HFF-Myc (cell line): ENCODE results near the gene JAK2.
"Not testable (repeated sequence)": the region's sequence is repeated elsewhere in the genome, so short reads cannot be mapped to it uniquely, and the experiment has no call there.

Experiments used
- DNase-seq: peaks from one replicate; pipeline ENCODE4 v3.0.0-alpha.2; 2011; ENCODE audit warnings: low read depth; ENCODE audit errors: extremely low read depth
- H3K4me3 ChIP-seq: replicated peaks from 2 replicates; pipeline ENCODE4 v1.5.1; 2011; ENCODE audit warnings: low read depth, mild to moderate bottlenecking, control low read depth, low read length
- CTCF ChIP-seq: IDR thresholded peaks from 2 replicates; pipeline ENCODE4 v1.5.1; 2012; ENCODE audit warnings: mild to moderate bottlenecking, low read depth, low read length, control low read depth; ENCODE audit errors: missing control alignments

Gene JAK2

GRCh38 chr9:4984621-4985385 lies at the start of gene JAK2:
Gene JAK2 (plus strand): TSS chr9:4985272. CDS start chr9:5021988, 36,716 bp downstream.
- peak; percentile 11 for TF ChIP-seq CTCF
- H3K4me3 ChIP-seq: peak within 1 kb of the TSS; percentile 59
- DNase-seq: peak; percentile 78

GRCh38 chr9:4936277-4936676 lies 48.8 kb upstream of the JAK2 start:
- no peak overlapping the region for H3K4me3 ChIP-seq
- DNase-seq: no peak
- no peak for TF ChIP-seq CTCF

DNA sequence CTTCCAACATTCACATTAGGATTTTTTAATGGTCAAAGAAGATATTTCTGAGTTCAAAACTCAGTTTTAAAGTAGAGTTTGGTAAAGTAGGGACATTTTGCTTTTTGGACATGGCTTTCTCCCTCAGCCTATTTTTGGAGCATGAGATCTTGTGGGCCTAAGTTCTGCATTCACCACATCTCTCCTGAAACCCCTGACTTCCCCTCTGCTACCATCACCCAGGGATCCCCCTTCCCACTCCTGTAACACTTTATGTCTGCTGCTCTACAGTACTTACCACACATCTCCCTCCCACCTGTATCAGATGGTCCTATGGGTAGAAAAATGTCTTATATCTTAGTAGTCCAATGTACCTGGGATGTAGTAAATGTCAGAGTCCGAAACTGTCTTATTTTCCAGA lies 48.2 kb upstream of the JAK2 start:
- H3K4me3 ChIP-seq: no peak overlapping the region
- no peak for TF ChIP-seq CTCF
- DNase-seq: no peak

GRCh38 chr9:4937446-4937845 lies 47.6 kb upstream of the JAK2 start:
- TF ChIP-seq CTCF: no peak
- DNase-seq: no peak
- no peak overlapping the region for H3K4me3 ChIP-seq

DNA sequence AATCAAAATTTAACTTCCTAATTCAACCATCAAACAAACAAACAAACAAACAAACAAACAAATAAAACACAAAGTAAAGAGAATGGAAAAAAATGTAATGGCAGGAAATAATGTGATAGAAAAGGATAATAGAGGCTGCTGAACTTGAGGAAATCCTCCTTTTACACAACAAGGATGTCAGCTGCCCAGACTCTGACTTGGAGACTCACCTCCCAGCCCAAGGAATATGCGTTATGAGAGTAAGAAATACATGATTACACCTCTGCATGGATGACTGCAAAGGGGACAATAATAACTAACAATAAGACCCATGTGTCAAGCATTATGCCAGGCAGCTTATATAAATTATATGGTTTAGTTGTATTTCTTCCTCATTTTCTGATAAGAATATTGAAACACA lies 46.6 kb upstream of the JAK2 start:
- TF ChIP-seq CTCF: no peak
- no peak for DNase-seq
- H3K4me3 ChIP-seq: no peak overlapping the region

- no peak overlapping the region for H3K4me3 ChIP-seq
- no peak for TF ChIP-seq CTCF
- no peak for DNase-seq
These were observed 45.9 kb upstream of the JAK2 start for GRCh38 chr9:4939118-4939561.

GRCh38 chr9:4942042-4942691 lies 42.9 kb upstream of the JAK2 start:
- not testable (repeated sequence) for DNase-seq, H3K4me3 ChIP-seq
